ENCODE measurements around the gene LHFPL3. TPM values are rescaled to one million over a fixed set of nuclear protein-coding genes. Genes with fewer than 3 reads are reported as not detected.

Gene LHFPL3
- total and polyA plus RNA-seq, 5 experiments from 2014 or later, result not detected

- no peak for ATAC-seq
- H3K27me3 Mint-ChIP-seq, result peaks cover 0 to 11% (median 0%) of the 10 kb centered on the region in 5 donors
- H3K4me3 Mint-ChIP-seq, result no peak overlapping the region
- peaks cover 0 to 3% (median 0%) of the 10 kb centered on the region in 3 donors for H3K36me3 Mint-ChIP-seq
- peak overlapping the region in 4 of 10 donors; percentile 6 to 71 (median 42) for H3K27ac Mint-ChIP-seq
- H3K9me3 Mint-ChIP-seq, result peaks cover 0 to 6% (median 0%) of the 10 kb centered on the region in 9 donors
- POLR2A ChIA-PET, result no interaction called here
- peaks cover 10 to 23% (median 18%) of the 10 kb centered on the region in 4 donors for H3K4me1 Mint-ChIP-seq
- no peak for DNase-seq
Measured at GRCh38 chr7:104859754-104860426, 531.5 kb downstream of the LHFPL3 start.

GRCh38 chr7:104861729-104862390 lies 533.5 kb downstream of the LHFPL3 start:
- H3K9me3 Mint-ChIP-seq, result peaks cover 0 to 13% (median 4%) of the 10 kb centered on the region in 9 donors
- peak overlapping the region in 1 of 10 donors; percentile 53 for H3K27ac Mint-ChIP-seq
- POLR2A ChIA-PET, result no interaction called here
- no peak overlapping the region for H3K4me3 Mint-ChIP-seq
- no peak for ATAC-seq
- DNase-seq, result no peak
- H3K27me3 Mint-ChIP-seq, result peaks cover 0 to 15% (median 5%) of the 10 kb centered on the region in 5 donors
- H3K36me3 Mint-ChIP-seq, result peaks cover 0 to 7% (median 0%) of the 10 kb centered on the region in 3 donors
- peaks cover 10 to 20% (median 17%) of the 10 kb centered on the region in 4 donors for H3K4me1 Mint-ChIP-seq

- POLR2A ChIA-PET, result no interaction called here
Measured at GRCh38 chr7:104862719-104863118, 534.3 kb downstream of the LHFPL3 start.

GRCh38 chr7:104873401-104873800 lies 545.0 kb downstream of the LHFPL3 start:
- Mint-ChIP-seq H3K4me1 (no peaks in the 10 kb centered on the region), H3K27ac (no peak overlapping the region), H3K9me3 (no peaks in the 10 kb centered on the region), H3K4me3 (no peak overlapping the region), H3K36me3 (no peaks in the 10 kb centered on the region), H3K27me3 (peaks cover 0 to 2% (median 0%) of the 10 kb centered on the region in 5 donors)
- POLR2A ChIA-PET, result no interaction called here
- DNase-seq (no peak), ATAC-seq (no peak)

More at GRCh38 chr7:104862719-104863118, 534.3 kb downstream of the LHFPL3 start:
- Mint-ChIP-seq H3K4me3 (no peak overlapping the region), H3K9me3 (peaks cover 0 to 13% (median 4%) of the 10 kb centered on the region in 9 donors), H3K27ac (no peak overlapping the region), H3K27me3 (peaks cover 0 to 19% (median 9%) of the 10 kb centered on the region in 5 donors), H3K4me1 (peaks cover 8 to 12% (median 10%) of the 10 kb centered on the region in 4 donors), H3K36me3 (peaks cover 0 to 7% (median 0%) of the 10 kb centered on the region in 3 donors)
- no peak for DNase-seq
- ATAC-seq, result no peak

- Mint-ChIP-seq H3K4me1 (peaks cover 0 to 4% (median 1%) of the 10 kb centered on the region in 4 donors), H3K9me3 (peaks cover 0 to 6% (median 0%) of the 10 kb centered on the region in 9 donors), H3K27me3 (peaks cover 0 to 2% (median 0%) of the 10 kb centered on the region in 5 donors), H3K4me3 (no peak overlapping the region), H3K36me3 (peaks cover 0 to 5% (median 5%) of the 10 kb centered on the region in 3 donors), H3K27ac (no peak overlapping the region)
- DNase-seq, result no peak
- no peak for ATAC-seq
- POLR2A ChIA-PET, result no interaction called here
Measured at GRCh38 chr7:104878577-104878976, 550.2 kb downstream of the LHFPL3 start.

GRCh38 chr7:104883248-104883717 lies 554.9 kb downstream of the LHFPL3 start:
- peaks cover 0 to 5% (median 5%) of the 10 kb centered on the region in 3 donors for H3K36me3 Mint-ChIP-seq
- H3K9me3 Mint-ChIP-seq, result peaks cover 0 to 6% (median 0%) of the 10 kb centered on the region in 9 donors
- peak overlapping the region in 1 of 10 donors; percentile 21 for H3K27ac Mint-ChIP-seq
- H3K4me1 Mint-ChIP-seq, result peaks cover 3 to 11% (median 7%) of the 10 kb centered on the region in 4 donors
- peaks cover 0 to 7% (median 2%) of the 10 kb centered on the region in 5 donors for H3K27me3 Mint-ChIP-seq
- peak; percentile 14 to 18 for ATAC-seq
- no peak overlapping the region for H3K4me3 Mint-ChIP-seq
- no peak for DNase-seq
- POLR2A ChIA-PET, result no interaction called here

- Mint-ChIP-seq H3K36me3 (peaks cover 0 to 5% (median 5%) of the 10 kb centered on the region in 3 donors), H3K4me1 (peaks cover 3 to 11% (median 7%) of the 10 kb centered on the region in 4 donors), H3K4me3 (peak overlapping the region in 3 of 10 donors; percentile 20 to 40 (median 40)), H3K27me3 (peaks cover 0 to 7% (median 2%) of the 10 kb centered on the region in 5 donors), H3K27ac (peak overlapping the region in 5 of 10 donors; percentile 7 to 83 (median 61)), H3K9me3 (peaks cover 0 to 6% (median 0%) of the 10 kb centered on the region in 9 donors)
- POLR2A ChIA-PET, result no interaction called here
- DNase-seq, result peak; percentile 43 to 86 (median 66)
- peak; percentile 77 to 93 for ATAC-seq
Measured at GRCh38 chr7:104883718-104884452, 555.5 kb downstream of the LHFPL3 start.

GRCh38 chr7:104886651-104887050 lies 558.2 kb downstream of the LHFPL3 start:
- POLR2A ChIA-PET, result no interaction called here
- ATAC-seq (no peak), DNase-seq (no peak)
- H3K4me3 Mint-ChIP-seq, result no peak overlapping the region
- peaks cover 0 to 7% (median 2%) of the 10 kb centered on the region in 5 donors for H3K27me3 Mint-ChIP-seq
- no peaks in the 10 kb centered on the region for H3K9me3 Mint-ChIP-seq
- H3K36me3 Mint-ChIP-seq, result no peaks in the 10 kb centered on the region
- peaks cover 3 to 11% (median 7%) of the 10 kb centered on the region in 4 donors for H3K4me1 Mint-ChIP-seq
- no peak overlapping the region for H3K27ac Mint-ChIP-seq

- no peaks in the 10 kb centered on the region for H3K9me3 Mint-ChIP-seq
- no peak overlapping the region for H3K27ac Mint-ChIP-seq
- POLR2A ChIA-PET, result no interaction called here
- no peaks in the 10 kb centered on the region for H3K4me1 Mint-ChIP-seq
- no peak for ATAC-seq
- DNase-seq, result no peak
- H3K36me3 Mint-ChIP-seq, result no peaks in the 10 kb centered on the region
- H3K27me3 Mint-ChIP-seq, result peaks cover 0 to 9% (median 2%) of the 10 kb centered on the region in 5 donors
- no peak overlapping the region for H3K4me3 Mint-ChIP-seq
Measured at GRCh38 chr7:104890216-104890615, 561.8 kb downstream of the LHFPL3 start.

- Mint-ChIP-seq H3K4me3 (no peak overlapping the region), H3K27ac (no peak overlapping the region), H3K4me1 (peaks cover 0 to under 1% (median 0%) of the 10 kb centered on the region in 4 donors), H3K9me3 (no peaks in the 10 kb centered on the region), H3K27me3 (peaks cover 0 to 5% (median 0%) of the 10 kb centered on the region in 5 donors), H3K36me3 (no peaks in the 10 kb centered on the region)
- no peak for DNase-seq
- no peak for ATAC-seq
- POLR2A ChIA-PET, result no interaction called here
Measured at GRCh38 chr7:104891949-104892348, 563.5 kb downstream of the LHFPL3 start.

- no peak overlapping the region for H3K27ac Mint-ChIP-seq
- H3K9me3 Mint-ChIP-seq, result no peaks in the 10 kb centered on the region
- POLR2A ChIA-PET, result no interaction called here
- H3K4me3 Mint-ChIP-seq, result no peak overlapping the region
- no peaks in the 10 kb centered on the region for H3K36me3 Mint-ChIP-seq
- H3K4me1 Mint-ChIP-seq, result peaks cover 0 to 6% (median 3%) of the 10 kb centered on the region in 4 donors
- DNase-seq (no peak), ATAC-seq (no peak)
- H3K27me3 Mint-ChIP-seq, result peaks cover 0 to 3% (median 0%) of the 10 kb centered on the region in 5 donors
Measured at GRCh38 chr7:104894314-104894713, 565.9 kb downstream of the LHFPL3 start.

- peaks cover 0 to 4% (median 0%) of the 10 kb centered on the region in 5 donors for H3K27me3 Mint-ChIP-seq
- no peaks in the 10 kb centered on the region for H3K9me3 Mint-ChIP-seq
- no peak for DNase-seq
- H3K36me3 Mint-ChIP-seq, result no peaks in the 10 kb centered on the region
- no peak for ATAC-seq
- H3K4me3 Mint-ChIP-seq, result no peak overlapping the region
- POLR2A ChIA-PET, result no interaction called here
- H3K4me1 Mint-ChIP-seq, result peaks cover 0 to 6% (median 3%) of the 10 kb centered on the region in 4 donors
- no peak overlapping the region for H3K27ac Mint-ChIP-seq
Measured at GRCh38 chr7:104894726-104895521, 566.5 kb downstream of the LHFPL3 start.

Data from naive thymus-derived CD8-positive, alpha-beta T cell (primary cell).